K562 (cell line): Measurements from ENCODE around the gene AJUBA. TPM values are rescaled to one million over a fixed set of nuclear protein-coding genes. Genes with fewer than 3 reads are reported as not detected.

Experiments
- ARID4B ChIP-seq: sonication (generic); formaldehyde crosslinking; IDR thresholded peaks from 2 replicates; pipeline ENCODE4 v1.8.0; 2022; ENCODE audit warnings: mild to moderate bottlenecking, missing genetic modification reagents
- CAMTA2 ChIP-seq: fragments of 250-450 bp; sonication (Bioruptor Pico); conservative IDR thresholded peaks from 2 replicates; pipeline ENCODE4 v1.5.1; 2022
- CBX2 ChIP-seq: fragments of 200-600 bp; sonication (generic); IDR thresholded peaks from one replicate; pipeline ENCODE4 v1.6.1; 2012; ENCODE audit warnings: mild to moderate bottlenecking, low read length, inconsistent platforms; ENCODE audit not compliant: insufficient read depth, poor library complexity, severe bottlenecking
- CBX3 ChIP-seq, 2 experiments: IDR thresholded peaks; 1 replicate in 1 of 2; 2 replicates in 1 of 2; pipeline ENCODE4 v1.6.1; 2012; ENCODE audit warnings: inconsistent platforms in 2 of 2, low read length in 2 of 2, borderline replicate concordance in 1 of 2, control low read depth in 1 of 2
- CHD2 ChIP-seq: IDR thresholded peaks from 2 replicates; pipeline ENCODE4 v1.6.1; 2011; ENCODE audit warnings: low read depth, low read length
- E2F6 ChIP-seq, 2 experiments: IDR thresholded peaks; 2 replicates each; pipeline ENCODE4 v1.6.1; 2011; ENCODE audit warnings: borderline replicate concordance in 1 of 2, control low read depth in 1 of 2, low read depth in 1 of 2, low read length in 1 of 2, mild to moderate bottlenecking in 1 of 2, mixed read lengths in 1 of 2, moderate library complexity in 1 of 2; ENCODE audit not compliant: insufficient read depth in 1 of 2, insufficient read length in 1 of 2, poor library complexity in 1 of 2, severe bottlenecking in 1 of 2; ENCODE audit errors: extremely low read depth in 1 of 2
- E4F1 ChIP-seq: fragments of 250-450 bp; sonication (Bioruptor Pico); IDR thresholded peaks from 2 replicates; pipeline ENCODE4 v1.5.0; 2021; ENCODE audit warnings: mild to moderate bottlenecking, borderline replicate concordance
- ID3 ChIP-seq, 2 experiments: fragments of 250-450 bp in 1 of 2; fragments of 450-650 bp in 1 of 2; sonication (Bioruptor Pico) in 1 of 2; IDR thresholded peaks; 2 replicates each; pipeline versions ENCODE4 v1.6.1 to v1.8.0; 2016 to 2021; ENCODE audit warnings: mild to moderate bottlenecking in 2 of 2, moderate library complexity in 2 of 2, missing compliant biosample characterization in 1 of 2, missing genetic modification characterization in 1 of 2
- MAFF ChIP-seq: IDR thresholded peaks from 2 replicates; pipeline ENCODE4 v1.6.1; 2012; ENCODE audit warnings: low read length, improper control_type of control experiment
- MAFK ChIP-seq: IDR thresholded peaks from 2 replicates; pipeline ENCODE4 v1.6.1; 2011; ENCODE audit warnings: low read length, improper control_type of control experiment
- MCM7 ChIP-seq, 2 experiments: fragments of 450-650 bp; IDR thresholded peaks; 2 replicates each; pipeline ENCODE4 v1.6.1; 2016 to 2018
- SRSF1 ChIP-seq: fragments of 200-400 bp; formaldehyde crosslinking; IDR thresholded peaks from 2 replicates; pipeline ENCODE4 v1.6.1; 2017; ENCODE audit warnings: mild to moderate bottlenecking, low read depth, low read length, moderate library complexity
- TCF15 ChIP-seq: fragments of 250-450 bp; sonication (Bioruptor Pico); IDR thresholded peaks from 2 replicates; pipeline ENCODE4 v1.8.0; 2022; ENCODE audit warnings: moderate library complexity, mild to moderate bottlenecking, inconsistent platforms
- TRIM28 ChIP-seq: fragments of 450-650 bp; IDR thresholded peaks from 2 replicates; pipeline ENCODE4 v1.6.1; 2017
- XRCC3 ChIP-seq: fragments of 450-650 bp; IDR thresholded peaks from 2 replicates; pipeline ENCODE4 v1.6.1; 2017; ENCODE audit warnings: mild to moderate bottlenecking, moderate library complexity
- ZNF507 ChIP-seq: conservative IDR thresholded peaks from 2 replicates; pipeline ENCODE4 v1.6.1; 2017; ENCODE audit warnings: missing genetic modification characterization, missing compliant biosample characterization
- ZNF76 ChIP-seq: fragments of 250-450 bp; sonication (Bioruptor Pico); IDR thresholded peaks from 2 replicates; pipeline ENCODE4 v1.4.0; 2020; ENCODE audit warnings: mild to moderate bottlenecking, moderate library complexity, borderline replicate concordance
- polyA plus RNA-seq, 8 experiments: library from polyadenylated mRNA; depleted of rRNA in 4 of 8; stranded (reverse) in 5 of 8; unstranded in 3 of 8; fragments of >200 nt; fragmentation: Nextera tagmentation in 2 of 8; fragmentation: Illumina TruSeq in 1 of 8; extraction: Ambion mirVana in 2 of 8; extraction: Trizol in 1 of 8; gene quantifications; 2 replicates each; pipeline versions ENCODE4 v1.2.1 to v1.2.3, GENCODE V29; 2011 to 2014; ENCODE audit warnings: inconsistent platforms in 1 of 8, missing spikeins in 1 of 8
- total RNA-seq, 7 experiments: library from RNA; depleted of rRNA in 6 of 7; stranded (reverse); fragments of >200 nt in 6 of 7; fragmentation: Illumina TruSeq in 2 of 7; extraction: Trizol in 2 of 7; gene quantifications; 2 replicates each; pipeline versions ENCODE4 v1.2.1 to v1.2.3, GENCODE V29; 2011 to 2021; ENCODE audit warnings: low replicate concordance in 1 of 7

Gene AJUBA
- total and polyA plus RNA-seq, 9 of the 15 experiments (the other 6 are each of a cell fraction or from before 2014, with no cell fraction given): 0.73 to 4.7 (median 2.8) TPM

- TF ChIP-seq CBX3 (IDR thresholded peaks at IDR 0.05; ENCODE audit: borderline replicate concordance in 1 of 2, low read length in 2 of 2) (peak in 1 of 2 experiments; percentile 64; a peak in 1 of 3 replicates), TCF15 (CRISPR knock-in tag) (0 out of 2 replicates have a peak, but pooled peaks have one; percentile 24), CBX2 (no peak), E2F6 (IDR thresholded peaks at IDR 0.05; ENCODE audit: borderline replicate concordance in 1 of 2, extremely low read depth in 1 of 2, insufficient read depth in 1 of 2, insufficient read length in 1 of 2, low read depth in 1 of 2, low read length in 1 of 2, poor library complexity in 1 of 2, severe bottlenecking in 1 of 2) (peak in 1 of 2 experiments; percentile 52), ID3 (CRISPR knock-in tag; IDR thresholded peaks at IDR 0.05) (no peak), ID3 (tag; IDR thresholded peaks at IDR 0.05) (no peak), MAFK (no peak), SRSF1 (no peak), ARID4B (CRISPR knock-in tag) (peak; percentile 87), XRCC3 (no peak), TRIM28 (0 out of 2 replicates have a peak, but pooled peaks have one; percentile 37), ZNF76 (CRISPR knock-in tag) (no peak), E4F1 (CRISPR knock-in tag) (no peak), MCM7 (IDR thresholded peaks at IDR 0.05) (no peak), CHD2 (0 out of 2 replicates have a peak, but pooled peaks have one; percentile 29), MAFF (no peak), ZNF507 (no peak), CAMTA2 (CRISPR knock-in tag) (no peak)
These were observed 53.0 kb downstream of the AJUBA start, which contains the start of gene PRMT5 (continued) for GRCh38 chr14:22929104-22929960.
